Sigmoid colon (tissue), 4 donors: ENCODE data around the gene ST6GALNAC1.
"Not testable (repeated sequence)": the region's sequence is repeated elsewhere in the genome, so short reads cannot be mapped to it uniquely, and the experiment has no call there.

Experiments used
- POLR2A ChIP-seq, 2 donors: fragments of 450-650 bp; IDR thresholded peaks; one replicate each; pipeline ENCODE4 v1.6.1; 2016; ENCODE audit warnings: antibody characterized with exemption in 2 of 2, mild to moderate bottlenecking in 2 of 2, moderate library complexity in 2 of 2
- POLR2AphosphoS5 ChIP-seq, 4 donors: sonication (generic); formaldehyde crosslinking; IDR thresholded peaks; one replicate each; pipeline ENCODE4 v1.6.1; 2017; ENCODE audit warnings: antibody characterized with exemption in 4 of 4
- TF ChIP-seq, protein P1 (sequence below), 4 experiments: fragments of 450-650 bp in 3 of 4; fragments of 200-600 bp in 1 of 4; IDR thresholded peaks; one replicate each; pipeline ENCODE4 v1.5.1; 2016 to 2019; ENCODE audit warnings: antibody characterized with exemption in 4 of 4, mild to moderate bottlenecking in 3 of 4, moderate library complexity in 2 of 4

DNA sequence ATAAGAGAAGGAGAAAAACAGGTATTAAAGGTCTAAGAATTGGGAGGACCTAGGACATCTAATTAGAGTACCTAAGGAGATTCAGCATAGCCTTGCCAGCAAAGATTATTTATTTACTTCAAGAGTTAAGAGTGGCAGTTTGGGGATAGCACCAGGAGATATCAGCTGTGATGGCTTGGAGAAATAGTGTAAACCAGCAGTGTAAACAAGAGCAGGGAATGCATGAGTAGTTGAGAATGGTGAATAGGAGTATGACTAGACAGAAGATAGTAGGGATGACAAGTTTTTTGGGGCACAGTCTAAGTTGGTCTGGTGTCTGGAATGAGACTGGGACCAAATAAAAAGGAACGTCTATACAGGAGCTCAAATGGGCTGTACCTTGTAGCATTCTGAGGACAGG is 36.9 kb downstream of the ST6GALNAC1 start:
- TF ChIP-seq, protein P1, sequence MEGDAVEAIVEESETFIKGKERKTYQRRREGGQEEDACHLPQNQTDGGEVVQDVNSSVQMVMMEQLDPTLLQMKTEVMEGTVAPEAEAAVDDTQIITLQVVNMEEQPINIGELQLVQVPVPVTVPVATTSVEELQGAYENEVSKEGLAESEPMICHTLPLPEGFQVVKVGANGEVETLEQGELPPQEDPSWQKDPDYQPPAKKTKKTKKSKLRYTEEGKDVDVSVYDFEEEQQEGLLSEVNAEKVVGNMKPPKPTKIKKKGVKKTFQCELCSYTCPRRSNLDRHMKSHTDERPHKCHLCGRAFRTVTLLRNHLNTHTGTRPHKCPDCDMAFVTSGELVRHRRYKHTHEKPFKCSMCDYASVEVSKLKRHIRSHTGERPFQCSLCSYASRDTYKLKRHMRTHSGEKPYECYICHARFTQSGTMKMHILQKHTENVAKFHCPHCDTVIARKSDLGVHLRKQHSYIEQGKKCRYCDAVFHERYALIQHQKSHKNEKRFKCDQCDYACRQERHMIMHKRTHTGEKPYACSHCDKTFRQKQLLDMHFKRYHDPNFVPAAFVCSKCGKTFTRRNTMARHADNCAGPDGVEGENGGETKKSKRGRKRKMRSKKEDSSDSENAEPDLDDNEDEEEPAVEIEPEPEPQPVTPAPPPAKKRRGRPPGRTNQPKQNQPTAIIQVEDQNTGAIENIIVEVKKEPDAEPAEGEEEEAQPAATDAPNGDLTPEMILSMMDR (IDR thresholded peaks at IDR 0.05), result not testable (repeated sequence)
- TF ChIP-seq POLR2A, POLR2AphosphoS5 (IDR thresholded peaks at IDR 0.05): not testable (repeated sequence)
